GM12892 (cell line): ENCODE data around the gene BACE2.

Source experiments
- POLR2A ChIP-seq: IDR thresholded peaks from 2 replicates; pipeline ENCODE4 v1.6.1; 2011; ENCODE audit warnings: low read depth, low read length, control low read depth
- POLR2AphosphoS5 ChIP-seq: IDR thresholded peaks from 2 replicates; pipeline ENCODE4 v1.6.1; 2011; ENCODE audit warnings: low read depth, low read length, control low read depth
- TAF1 ChIP-seq: IDR thresholded peaks from 2 replicates; pipeline ENCODE4 v1.6.1; 2011; ENCODE audit warnings: low read depth, mild to moderate bottlenecking, control low read depth, low read length, borderline replicate concordance

DNA sequence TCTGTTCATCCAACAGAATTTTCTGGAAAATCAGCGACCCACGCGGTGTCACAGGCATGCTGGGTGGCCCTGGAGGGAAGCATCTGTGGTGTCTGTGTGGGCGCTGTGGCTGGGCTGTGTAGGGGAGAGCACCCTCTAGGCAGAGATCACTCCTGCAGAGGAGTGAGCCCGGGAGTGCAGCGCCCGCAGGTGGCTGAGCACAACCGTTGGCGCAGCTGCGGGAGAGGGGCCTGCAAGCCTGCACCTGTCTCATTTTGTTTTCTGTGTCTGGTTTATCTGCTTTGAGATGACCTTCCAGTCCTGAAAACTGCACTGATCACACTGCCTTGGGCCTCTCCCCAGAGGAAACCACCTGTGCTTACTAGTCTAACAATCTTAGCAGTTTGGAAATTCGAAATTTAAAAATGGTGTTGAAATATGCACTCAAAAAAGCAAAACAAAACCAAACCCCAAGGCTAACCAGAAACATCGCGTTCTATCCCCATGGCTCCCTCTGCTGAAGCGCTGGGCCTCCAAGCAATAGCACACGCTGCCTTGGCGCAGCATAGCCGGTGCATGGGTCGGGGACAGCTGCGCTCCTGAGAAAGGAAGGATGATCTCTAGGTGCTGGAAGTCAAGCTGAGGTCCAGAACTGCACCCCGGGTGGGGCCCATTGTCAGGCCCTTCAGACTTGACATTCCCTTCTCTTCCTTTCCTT lies 153.4 kb downstream of the BACE2 start:
- no peak for TF ChIP-seq POLR2A
- TF ChIP-seq POLR2AphosphoS5 = no peak
- no peak for TF ChIP-seq TAF1
